Right ventricle myocardium superior (tissue), 1 donor: ENCODE results near the gene NPC1. TPM values are rescaled to one million over a fixed set of nuclear protein-coding genes. Genes with fewer than 3 reads are reported as not detected.

Source experiments
- total RNA-seq: library from RNA; stranded (reverse); fragmentation: NEBNext Ultra II Directional; extraction: Animal tissue kit (Norgen Biotek cat#: 25700); gene quantifications from one replicate; pipeline ENCODE4 v1.2.1, GENCODE V29; 2021
- donor health status: DM: no; HTN: yes; CAD: no; lungs with severe emphysema.

NPC1 gene
- total RNA-seq, 1 donor from 2014 or later, result 9.8 TPM

Other genes with a start within 250 kb of the NPC1 start
- gene RIOK3, start 133.2 kb downstream of the NPC1 start, total RNA-seq, result 51.5 TPM
- 13.9 TPM for gene RMC1, start 83.0 kb downstream of the NPC1 start, total RNA-seq
- 7.0 TPM for gene ANKRD29, start 76.4 kb upstream of the NPC1 start, total RNA-seq
- gene LAMA3, start 102.9 kb upstream of the NPC1 start, total RNA-seq, result 3.3 TPM